Lung (tissue), 12 donors: ENCODE measurements around the gene EHMT1. TPM values are rescaled to one million over a fixed set of nuclear protein-coding genes. Genes with fewer than 3 reads are reported as not detected.
A peak's percentile ranks its signal among the peaks of the same experiment; 100 is the strongest.

Experiments used
- ATAC-seq: fragments of 200-7000 bp; cut with Tn5 transposase; one replicate; pipeline ENCODE4 v1.9.1; 2020; ENCODE audit warnings: moderate number of reproducible peaks; ENCODE audit not compliant: insufficient read depth, low FRiP score
- DNase-seq, 3 donors: peaks; one replicate each; pipeline ENCODE4 v3.0.0-alpha.2; 2013 to 2017
- H3K27ac ChIP-seq, 2 donors: one replicate each; pipeline ENCODE4 v1.5.1; 2013; ENCODE audit warnings: mild to moderate bottlenecking in 2 of 2, moderate library complexity in 2 of 2, control low read depth in 1 of 2, inconsistent platforms in 1 of 2, low read depth in 1 of 2, low read length in 1 of 2
- H3K27me3 ChIP-seq, 3 donors: one replicate each; pipeline ENCODE4 v1.5.1; 2013; ENCODE audit warnings: low read length in 2 of 3; ENCODE audit not compliant: control insufficient read depth in 3 of 3, insufficient read depth in 3 of 3
- H3K36me3 ChIP-seq, 4 donors: one replicate each; pipeline ENCODE4 v1.5.1; 2013; ENCODE audit warnings: low read length in 4 of 4, mild to moderate bottlenecking in 1 of 4, moderate library complexity in 1 of 4; ENCODE audit not compliant: control insufficient read depth in 4 of 4, insufficient read depth in 4 of 4
- H3K4me1 ChIP-seq, 5 donors: one replicate each; pipeline ENCODE4 v1.5.1; 2013; ENCODE audit warnings: low read length in 5 of 5, mild to moderate bottlenecking in 2 of 5, moderate library complexity in 1 of 5; ENCODE audit not compliant: control insufficient read depth in 5 of 5, insufficient read depth in 5 of 5
- H3K4me3 ChIP-seq: one replicate; pipeline ENCODE4 v1.5.1; 2013; ENCODE audit warnings: mild to moderate bottlenecking, control low read depth, moderate library complexity
- H3K9ac ChIP-seq, 2 donors: one replicate each; pipeline ENCODE4 v1.5.1; 2013; ENCODE audit warnings: low read length in 2 of 2, control low read depth in 1 of 2; ENCODE audit not compliant: insufficient read depth in 1 of 2
- H3K9me3 ChIP-seq, 4 donors: one replicate each; pipeline ENCODE4 v1.5.1; 2013; ENCODE audit warnings: low read length in 3 of 4, mild to moderate bottlenecking in 1 of 4, moderate library complexity in 1 of 4; ENCODE audit not compliant: control insufficient read depth in 4 of 4, insufficient read depth in 3 of 4
- CTCF ChIP-seq: IDR thresholded peaks from 2 replicates; pipeline ENCODE4 v1.5.1; 2012; ENCODE audit warnings: mild to moderate bottlenecking; ENCODE audit errors: control extremely low read depth, extremely low read depth
- WGBS, 2 donors: extraction: QIAGEN DNeasy Blood & Tissue Kit; methylation state at CpG; one replicate each; pipeline ENCODE4 v1.1.7; 2013; 5-methylcytosine and 5-hydroxymethylcytosine counted together
- polyA plus RNA-seq, 2 donors: library from polyadenylated mRNA; stranded (reverse); fragments of 200-250 nt; gene quantifications; one replicate each; pipeline ENCODE4 v1.2.1, GENCODE V29; 2013
- total RNA-seq, 2 donors: library from RNA; depleted of rRNA in 1 of 2; stranded (reverse); fragments of >200 nt in 1 of 2; gene quantifications; one replicate each; pipeline ENCODE4 v1.2.1, GENCODE V29; 2014 to 2021
- donor health status: control.
- donor health status: control.
- donor health status: Bipolar disorder and iron deficiency.
- donor health status: healthy.
- donor health status: DM: yes; HTN: yes; CAD: no.

Gene EHMT1
- total and polyA plus RNA-seq, 4 donors, result 32.2 to 91.5 (median 58.1) TPM

- no peak overlapping the region for H3K4me3 ChIP-seq
- ATAC-seq (no peak), DNase-seq (no peak)
- peaks cover 0 to 5% (median 0%) of the 10 kb centered on the region in 4 donors for H3K36me3 ChIP-seq
- no peak for TF ChIP-seq CTCF
- no peak overlapping the region for H3K27ac ChIP-seq
- no peaks in the 10 kb centered on the region for H3K9me3 ChIP-seq
- peaks cover 0 to 19% (median 13%) of the 10 kb centered on the region in 5 donors for H3K4me1 ChIP-seq
- WGBS, 2 donors, result 92 to 93% methylated on average over 7 of the region's 7 CpGs
- H3K27me3 ChIP-seq, result no peaks in the 10 kb centered on the region
- H3K9ac ChIP-seq, result no peak overlapping the region
Observed at GRCh38 chr9:137688261-137688660, 69.5 kb downstream of the EHMT1 start.

- no peak for ATAC-seq
- H3K9me3 ChIP-seq, result no peaks in the 10 kb centered on the region
- H3K36me3 ChIP-seq, result peaks cover 0 to 5% (median 0%) of the 10 kb centered on the region in 4 donors
- TF ChIP-seq CTCF, result no peak
- H3K9ac ChIP-seq, result no peak overlapping the region
- H3K4me3 ChIP-seq, result no peak overlapping the region
- no peak for DNase-seq
- H3K27ac ChIP-seq, result no peak overlapping the region
- WGBS, 2 donors, result 54 to 56% methylated on average over 8 of the region's 8 CpGs
- no peaks in the 10 kb centered on the region for H3K27me3 ChIP-seq
- H3K4me1 ChIP-seq, result peaks cover 0 to 19% (median 13%) of the 10 kb centered on the region in 5 donors
Observed at GRCh38 chr9:137688725-137689124, 69.9 kb downstream of the EHMT1 start.

GRCh38 chr9:137689745-137690529 lies 71.1 kb downstream of the EHMT1 start:
- 71 to 74% methylated on average over 16 of the region's 16 CpGs for WGBS, 2 donors
- no peaks in the 10 kb centered on the region for H3K27me3 ChIP-seq
- no peak for TF ChIP-seq CTCF
- no peak overlapping the region for H3K4me3 ChIP-seq
- H3K27ac ChIP-seq, result no peak overlapping the region
- H3K9me3 ChIP-seq, result no peaks in the 10 kb centered on the region
- peaks cover 0 to 5% (median 0%) of the 10 kb centered on the region in 4 donors for H3K36me3 ChIP-seq
- ATAC-seq (peak; percentile 38), DNase-seq (peak in 1 of 3 donors; percentile 30)
- H3K9ac ChIP-seq, result no peak overlapping the region
- peaks cover 0 to 16% (median 13%) of the 10 kb centered on the region in 5 donors for H3K4me1 ChIP-seq
